Measurements from ENCODE around the gene OTOF. TPM values are rescaled to one million over a fixed set of nuclear protein-coding genes. Genes with fewer than 3 reads are reported as not detected.

OTOF gene
- polyA plus RNA-seq, 1 donor, result 5.4 TPM

- H3K4me3 ChIP-seq (ENCODE audit: low read length), result no peak overlapping the region
- H3K36me3 ChIP-seq (ENCODE audit: control insufficient read depth, insufficient read depth, low read length), result no peaks in the 10 kb centered on the region
- H3K27ac ChIP-seq (ENCODE audit: low read length), result peak overlapping the region; percentile 99
- DNase-seq, result peak in 1 of 2 donors; percentile 16
- no peaks in the 10 kb centered on the region for H3K27me3 ChIP-seq (ENCODE audit: control insufficient read depth, insufficient read depth, low read length)
- H3K4me1 ChIP-seq (ENCODE audit: control insufficient read depth, insufficient read depth, low read length), result peaks cover 48% of the 10 kb centered on the region
- no peaks in the 10 kb centered on the region for H3K9me3 ChIP-seq (ENCODE audit: control insufficient read depth, low read depth, low read length)
- no CpG with 5 or more reads among the region's 14 CpGs for WGBS (ENCODE audit: insufficient coverage, low lambda C conversion rate)
Measured at GRCh38 chr2:26458365-26459042, 19.4 kb downstream of the OTOF start.

DNA sequence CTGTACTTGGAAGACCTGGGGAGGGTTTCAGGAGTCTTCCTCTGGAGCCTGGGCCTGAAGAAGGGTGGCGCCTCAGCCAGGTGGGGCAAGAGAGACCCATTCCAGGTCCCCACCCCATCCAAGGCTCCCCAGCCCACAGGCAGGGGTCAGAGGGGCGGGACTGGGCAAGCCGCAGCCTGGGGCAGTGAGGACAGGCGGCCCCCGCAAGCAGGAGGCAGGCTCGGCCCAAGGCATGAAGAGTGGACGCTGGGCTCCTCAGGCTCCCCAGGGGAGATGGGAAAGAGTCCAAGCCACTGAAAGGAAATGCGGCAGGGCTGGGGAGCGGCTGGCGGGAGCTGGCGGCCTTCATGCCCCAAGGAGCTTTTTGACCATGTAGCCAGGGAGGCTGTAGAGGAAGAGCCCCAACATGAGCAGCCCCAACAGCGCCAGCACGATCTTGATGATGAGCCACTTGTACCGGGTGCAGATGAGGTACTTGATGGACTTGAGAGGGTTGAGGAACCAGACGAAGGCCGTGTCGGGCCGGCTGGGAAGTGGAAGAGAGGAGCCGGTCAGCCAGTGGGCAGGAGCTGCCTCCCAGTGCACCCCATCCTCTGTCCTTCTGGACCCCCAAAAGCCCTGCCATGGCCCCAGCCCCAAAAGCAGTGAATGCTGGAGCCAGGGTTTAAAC, 20.1 kb downstream of the OTOF start:
- Histone ChIP-seq H3K36me3 (ENCODE audit: control insufficient read depth, insufficient read depth, low read length) (no peaks in the 10 kb centered on the region), H3K4me1 (ENCODE audit: control insufficient read depth, insufficient read depth, low read length) (peaks cover 48% of the 10 kb centered on the region), H3K27ac (ENCODE audit: low read length) (peak overlapping the region; percentile 99), H3K27me3 (ENCODE audit: control insufficient read depth, insufficient read depth, low read length) (no peaks in the 10 kb centered on the region), H3K9me3 (ENCODE audit: control insufficient read depth, low read depth, low read length) (no peaks in the 10 kb centered on the region), H3K4me3 (ENCODE audit: low read length) (no peak overlapping the region)
- WGBS (ENCODE audit: insufficient coverage, low lambda C conversion rate), result no CpG with 5 or more reads among the region's 19 CpGs
- DNase-seq, result peak in 1 of 2 donors; percentile 32

DNA sequence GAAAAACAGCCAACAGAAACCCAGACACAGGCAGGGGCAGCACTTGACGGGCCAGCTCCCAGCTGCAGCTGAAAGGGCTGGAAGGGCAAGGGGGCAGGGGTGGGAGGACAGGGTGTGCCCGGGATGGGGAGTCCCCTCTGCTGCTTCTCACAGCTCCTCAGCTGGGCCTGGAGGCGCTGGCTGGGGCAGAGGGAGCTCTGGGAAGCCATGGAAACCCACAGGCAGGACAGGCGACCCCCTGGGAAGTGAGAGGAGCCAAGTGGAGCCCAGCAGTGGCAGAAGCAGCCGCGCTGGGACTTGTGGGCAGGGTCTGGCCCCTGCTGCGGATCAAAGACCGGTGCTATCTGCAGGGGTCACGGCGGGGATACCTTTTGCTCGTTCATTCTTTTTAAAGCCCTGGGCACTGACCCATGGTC, 20.7 kb downstream of the OTOF start:
- Histone ChIP-seq H3K27me3 (ENCODE audit: control insufficient read depth, insufficient read depth, low read length) (no peaks in the 10 kb centered on the region), H3K4me3 (ENCODE audit: low read length) (no peak overlapping the region), H3K9me3 (ENCODE audit: control insufficient read depth, low read depth, low read length) (no peaks in the 10 kb centered on the region), H3K36me3 (ENCODE audit: control insufficient read depth, insufficient read depth, low read length) (no peaks in the 10 kb centered on the region), H3K4me1 (ENCODE audit: control insufficient read depth, insufficient read depth, low read length) (peaks cover 48% of the 10 kb centered on the region), H3K27ac (ENCODE audit: low read length) (peak overlapping the region; percentile 99)
- DNase-seq, result no peak
- no CpG with 5 or more reads among the region's 11 CpGs for WGBS (ENCODE audit: insufficient coverage, low lambda C conversion rate)

DNA sequence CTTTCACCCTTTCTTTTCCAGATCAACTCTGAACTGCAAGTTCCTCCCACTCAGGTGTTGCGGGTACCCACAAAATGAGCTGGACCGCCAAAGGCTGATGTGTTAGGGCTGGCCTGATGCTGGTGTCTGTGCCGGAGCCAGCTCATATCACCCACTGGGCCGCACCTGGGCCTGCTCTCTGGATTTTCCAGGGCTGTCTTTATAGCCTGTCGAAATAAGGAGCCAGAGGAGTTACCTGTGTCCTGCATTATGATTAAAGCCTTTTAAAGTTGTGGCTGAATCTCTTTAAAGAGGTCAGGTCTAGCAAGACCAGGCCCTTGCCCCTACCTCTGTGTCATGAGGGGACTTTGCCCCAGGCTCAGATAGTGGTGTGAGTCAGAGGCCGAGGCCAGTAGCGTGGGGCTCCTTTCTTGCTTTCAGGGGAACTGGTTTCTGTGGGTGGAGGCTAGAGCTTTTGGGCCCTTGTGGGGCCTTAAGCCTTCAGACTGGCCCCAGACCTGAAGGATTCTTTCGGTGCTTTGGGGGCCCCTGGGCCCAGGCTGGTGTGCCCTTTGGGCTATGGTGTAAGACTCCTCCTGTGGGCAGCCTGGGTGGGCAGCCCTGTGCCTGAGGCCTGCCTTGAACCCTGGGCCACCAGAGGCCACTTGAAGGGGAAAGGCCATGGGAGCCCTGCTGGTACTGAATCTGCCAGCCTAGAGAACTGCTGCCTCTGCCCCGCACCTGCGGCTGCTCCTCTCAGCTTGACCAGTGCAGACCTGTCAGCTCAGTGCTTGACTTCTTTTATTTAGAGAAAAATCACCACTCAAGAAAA, 21.3 kb downstream of the OTOF start:
- Histone ChIP-seq H3K27ac (ENCODE audit: low read length) (peak overlapping the region; percentile 99), H3K4me1 (ENCODE audit: control insufficient read depth, insufficient read depth, low read length) (peaks cover 48% of the 10 kb centered on the region), H3K36me3 (ENCODE audit: control insufficient read depth, insufficient read depth, low read length) (no peaks in the 10 kb centered on the region), H3K27me3 (ENCODE audit: control insufficient read depth, insufficient read depth, low read length) (no peaks in the 10 kb centered on the region), H3K4me3 (ENCODE audit: low read length) (no peak overlapping the region), H3K9me3 (ENCODE audit: control insufficient read depth, low read depth, low read length) (no peaks in the 10 kb centered on the region)
- WGBS (ENCODE audit: insufficient coverage, low lambda C conversion rate), result no CpG with 5 or more reads among the region's 10 CpGs
- peak; percentile 93 to 96 for DNase-seq

- no peaks in the 10 kb centered on the region for H3K36me3 ChIP-seq (ENCODE audit: control insufficient read depth, insufficient read depth, low read length)
- peak; percentile 60 to 87 for DNase-seq
- peak overlapping the region; percentile 99 for H3K27ac ChIP-seq (ENCODE audit: low read length)
- H3K4me1 ChIP-seq (ENCODE audit: control insufficient read depth, insufficient read depth, low read length), result peaks cover 48% of the 10 kb centered on the region
- 46% methylated on average over 4 of the region's 18 CpGs for WGBS (ENCODE audit: insufficient coverage, low lambda C conversion rate)
- H3K9me3 ChIP-seq (ENCODE audit: control insufficient read depth, low read depth, low read length), result no peaks in the 10 kb centered on the region
- H3K4me3 ChIP-seq (ENCODE audit: low read length), result no peak overlapping the region
- H3K27me3 ChIP-seq (ENCODE audit: control insufficient read depth, insufficient read depth, low read length), result no peaks in the 10 kb centered on the region
Measured at GRCh38 chr2:26455670-26456439, 22.1 kb downstream of the OTOF start.

DNA sequence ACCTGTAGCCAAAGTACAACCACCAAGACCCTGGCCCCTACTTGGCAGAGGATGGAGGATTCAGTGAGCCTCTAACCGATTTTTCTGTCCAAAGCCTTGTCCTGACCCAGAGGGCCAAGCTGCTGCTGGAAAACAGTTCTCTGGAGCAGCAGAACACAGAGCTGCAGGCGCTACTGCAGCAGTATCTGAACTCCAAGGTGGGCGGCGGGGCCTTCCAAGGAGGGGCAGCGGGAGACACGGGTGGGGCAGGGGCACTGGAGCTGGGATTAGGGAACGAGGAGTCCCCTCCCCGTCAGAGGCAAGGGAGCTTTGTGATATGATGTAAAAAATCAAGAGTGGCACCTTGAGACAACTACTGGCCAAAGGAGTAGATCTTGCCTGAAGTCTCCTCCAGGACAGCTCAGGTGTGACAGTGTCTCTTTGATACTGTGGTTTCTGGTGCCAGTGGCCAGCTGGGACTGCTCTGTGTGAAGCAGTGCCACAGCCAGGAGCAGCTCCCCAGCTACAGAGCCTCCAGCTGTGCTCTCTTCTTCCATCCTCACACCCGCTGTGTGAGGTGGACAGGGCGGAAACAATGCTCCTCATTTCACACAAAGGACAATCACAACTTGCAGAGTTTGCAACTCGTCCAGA, 22.8 kb downstream of the OTOF start:
- H3K4me3 ChIP-seq (ENCODE audit: low read length), result no peak overlapping the region
- no peaks in the 10 kb centered on the region for H3K9me3 ChIP-seq (ENCODE audit: control insufficient read depth, low read depth, low read length)
- peaks cover 48% of the 10 kb centered on the region for H3K4me1 ChIP-seq (ENCODE audit: control insufficient read depth, insufficient read depth, low read length)
- no peaks in the 10 kb centered on the region for H3K27me3 ChIP-seq (ENCODE audit: control insufficient read depth, insufficient read depth, low read length)
- peak overlapping the region; percentile 99 for H3K27ac ChIP-seq (ENCODE audit: low read length)
- no CpG with 5 or more reads among the region's 11 CpGs for WGBS (ENCODE audit: insufficient coverage, low lambda C conversion rate)
- H3K36me3 ChIP-seq (ENCODE audit: control insufficient read depth, insufficient read depth, low read length), result no peaks in the 10 kb centered on the region
- no peak for DNase-seq

DNA sequence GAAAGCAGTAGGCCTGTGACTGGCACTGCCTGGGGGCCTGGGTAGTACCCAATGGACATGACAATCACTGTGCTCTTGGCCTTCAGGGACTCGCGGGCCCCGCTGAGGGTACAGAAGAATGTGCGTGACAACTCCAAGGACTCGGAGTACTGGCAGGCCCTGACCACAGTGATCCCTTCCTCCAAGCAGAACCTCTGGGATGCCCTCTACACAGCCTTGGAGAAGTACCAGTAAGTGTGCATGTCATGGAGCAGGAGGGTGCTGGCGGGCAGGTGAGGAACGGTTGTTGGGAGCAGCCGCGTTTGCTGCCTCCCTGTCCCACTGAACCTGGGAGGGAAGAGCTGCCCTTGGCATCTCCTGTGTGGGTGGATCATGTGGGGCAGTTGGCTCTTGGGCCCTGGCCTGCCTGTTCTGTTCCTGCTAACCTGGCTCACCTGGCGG, 23.3 kb downstream of the OTOF start:
- H3K27ac ChIP-seq (ENCODE audit: low read length), result peak overlapping the region; percentile 99
- H3K9me3 ChIP-seq (ENCODE audit: control insufficient read depth, low read depth, low read length), result no peaks in the 10 kb centered on the region
- no peaks in the 10 kb centered on the region for H3K36me3 ChIP-seq (ENCODE audit: control insufficient read depth, insufficient read depth, low read length)
- H3K4me3 ChIP-seq (ENCODE audit: low read length), result no peak overlapping the region
- no peak for DNase-seq
- H3K27me3 ChIP-seq (ENCODE audit: control insufficient read depth, insufficient read depth, low read length), result no peaks in the 10 kb centered on the region
- no CpG with 5 or more reads among the region's 10 CpGs for WGBS (ENCODE audit: insufficient coverage, low lambda C conversion rate)
- peaks cover 48% of the 10 kb centered on the region for H3K4me1 ChIP-seq (ENCODE audit: control insufficient read depth, insufficient read depth, low read length)

DNA sequence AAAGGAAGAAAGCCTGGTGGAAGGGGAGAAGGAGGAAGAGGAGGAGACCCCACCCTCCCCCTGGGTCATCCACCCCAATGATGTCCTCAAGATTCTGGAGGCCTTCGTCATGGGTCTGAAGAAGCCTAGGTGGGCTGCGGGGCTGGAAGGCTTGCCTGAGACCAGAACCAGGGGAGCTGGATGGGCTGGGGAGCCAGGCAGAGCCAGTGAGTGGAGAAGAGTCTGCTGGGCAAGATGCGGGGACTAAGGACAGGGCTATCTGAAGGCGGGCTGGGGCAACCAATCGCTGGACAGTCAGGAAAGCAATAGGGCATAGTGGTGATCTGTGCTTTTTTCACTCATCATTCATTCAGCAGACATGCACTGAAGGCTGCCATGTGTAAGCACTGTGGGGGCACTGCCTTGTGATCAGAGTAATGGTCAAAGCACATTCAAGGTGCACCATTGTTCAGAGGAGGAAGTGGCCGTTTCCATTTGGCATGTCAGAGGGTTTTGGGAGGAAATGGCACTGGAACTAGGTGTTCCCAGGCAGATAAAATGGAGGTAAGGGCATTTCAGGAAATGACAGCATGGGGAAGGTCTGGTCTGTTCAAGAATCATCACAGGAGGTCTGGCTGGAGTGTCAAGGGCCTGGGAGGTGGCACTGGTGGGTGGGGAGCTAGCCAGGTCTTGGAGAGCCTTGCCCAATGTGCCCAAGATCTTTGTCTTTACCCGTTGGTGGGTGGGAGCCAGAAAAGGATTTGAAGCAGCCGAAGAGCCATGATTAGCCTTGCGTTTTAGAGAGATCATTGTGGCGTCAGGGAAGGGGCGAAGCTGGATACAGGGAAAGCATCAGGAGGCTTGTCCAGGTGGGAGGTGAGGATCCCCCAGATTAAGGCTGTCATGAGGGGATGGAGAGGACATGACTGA, 24.2 kb downstream of the OTOF start:
- no peaks in the 10 kb centered on the region for H3K36me3 ChIP-seq (ENCODE audit: control insufficient read depth, insufficient read depth, low read length)
- no peaks in the 10 kb centered on the region for H3K9me3 ChIP-seq (ENCODE audit: control insufficient read depth, low read depth, low read length)
- no peak for DNase-seq
- no peaks in the 10 kb centered on the region for H3K27me3 ChIP-seq (ENCODE audit: control insufficient read depth, insufficient read depth, low read length)
- H3K27ac ChIP-seq (ENCODE audit: low read length), result no peak overlapping the region
- no peak overlapping the region for H3K4me3 ChIP-seq (ENCODE audit: low read length)
- H3K4me1 ChIP-seq (ENCODE audit: control insufficient read depth, insufficient read depth, low read length), result peaks cover 44% of the 10 kb centered on the region
- no CpG with 5 or more reads among the region's 11 CpGs for whole genome bisulfite sequencing (ENCODE audit: insufficient coverage, low lambda C conversion rate)

DNA sequence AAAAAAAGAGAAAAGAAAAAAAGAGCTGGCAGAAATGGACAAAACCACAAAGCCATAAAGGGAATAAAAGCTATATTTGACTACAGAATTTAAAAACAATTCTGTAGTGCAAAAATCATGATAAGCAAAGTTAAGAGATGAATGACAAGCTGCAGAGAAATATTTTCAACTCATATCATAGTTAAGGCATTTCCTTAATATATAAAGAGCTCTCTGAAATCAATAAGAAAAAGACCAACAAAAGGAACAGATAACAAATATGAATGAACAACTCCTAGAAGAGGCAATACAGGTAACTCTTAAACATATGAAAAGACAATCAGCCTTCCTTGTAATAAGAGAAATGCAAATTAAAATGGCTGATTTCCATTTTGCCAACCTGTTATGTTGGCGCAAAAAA, 26.2 kb downstream of the OTOF start:
- no peaks in the 10 kb centered on the region for H3K36me3 ChIP-seq (ENCODE audit: control insufficient read depth, insufficient read depth, low read length)
- no peak for DNase-seq
- peaks cover 25% of the 10 kb centered on the region for H3K4me1 ChIP-seq (ENCODE audit: control insufficient read depth, insufficient read depth, low read length)
- H3K9me3 ChIP-seq (ENCODE audit: control insufficient read depth, low read depth, low read length), result no peaks in the 10 kb centered on the region
- no peak overlapping the region for H3K27ac ChIP-seq (ENCODE audit: low read length)
- no peak overlapping the region for H3K4me3 ChIP-seq (ENCODE audit: low read length)
- H3K27me3 ChIP-seq (ENCODE audit: control insufficient read depth, insufficient read depth, low read length), result no peaks in the 10 kb centered on the region
- WGBS (ENCODE audit: insufficient coverage, low lambda C conversion rate), result no CpG with 5 or more reads among the region's 1 CpG

Data from large intestine (tissue), 3 donors.